BLaER1 (cell line): ENCODE results near the gene MGAT5.

Experiments used
- H3K27ac ChIP-seq: shearing (Covaris generic); formaldehyde crosslinking; 2 replicates; pipeline ENCODE4 v1.8.1; 2022
- H3K27me3 ChIP-seq: shearing (Covaris generic); formaldehyde crosslinking; 2 replicates; pipeline ENCODE4 v1.8.1; 2022
- H3K36me3 ChIP-seq: shearing (Covaris generic); formaldehyde crosslinking; 2 replicates; pipeline ENCODE4 v1.8.1; 2022
- H3K4me1 ChIP-seq: shearing (Covaris generic); formaldehyde crosslinking; 2 replicates; pipeline ENCODE4 v1.8.1; 2022
- H3K4me2 ChIP-seq: shearing (Covaris generic); formaldehyde crosslinking; 2 replicates; pipeline ENCODE4 v1.8.1; 2022
- H3K4me3 ChIP-seq: shearing (Covaris generic); formaldehyde crosslinking; 2 replicates; pipeline ENCODE4 v1.8.1; 2022
- H3K9ac ChIP-seq: shearing (Covaris generic); formaldehyde crosslinking; 2 replicates; pipeline ENCODE4 v1.8.1; 2022
- H3K9me3 ChIP-seq: shearing (Covaris generic); formaldehyde crosslinking; 2 replicates; pipeline ENCODE4 v1.8.1; 2022
- H4K20me1 ChIP-seq: shearing (Covaris generic); formaldehyde crosslinking; 2 replicates; pipeline ENCODE4 v1.8.1; 2022
- Cebpa-rat ChIP-seq: shearing (Covaris generic); IDR thresholded peaks from 2 replicates; pipeline ENCODE4 v1.8.1; 2022

Gene MGAT5

DNA sequence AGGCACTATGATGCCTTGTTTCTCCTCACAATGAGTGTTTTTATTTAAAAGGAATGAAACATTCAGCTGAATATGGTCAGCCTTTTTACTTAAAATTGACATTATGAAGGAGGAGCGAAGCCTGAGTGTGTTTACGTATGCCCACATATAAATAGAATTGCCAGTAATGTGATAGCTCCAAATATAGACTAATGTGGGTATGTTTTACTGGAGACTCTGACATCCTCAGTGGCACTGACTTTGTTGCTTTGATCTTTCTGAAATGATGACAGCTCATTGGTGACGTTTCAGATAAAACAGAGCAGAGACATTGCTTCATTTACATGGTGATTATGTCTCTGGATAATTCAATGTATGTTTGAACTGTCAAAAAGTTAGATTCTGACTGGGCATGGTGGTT is 167.0 kb downstream of the MGAT5 start:
- no peaks in the 10 kb centered on the region for H3K9me3 ChIP-seq
- no peak overlapping the region for H3K9ac ChIP-seq
- H3K4me1 ChIP-seq = peaks cover 11% of the 10 kb centered on the region
- H4K20me1 ChIP-seq = peaks cover 4% of the 10 kb centered on the region; the same call in 1 of the 2 replicates
- peaks cover 97% of the 10 kb centered on the region for H3K36me3 ChIP-seq
- no peaks in the 10 kb centered on the region for H3K27me3 ChIP-seq
- TF ChIP-seq Cebpa-rat = no peak
- no peak overlapping the region for H3K27ac ChIP-seq
- H3K4me2 ChIP-seq = no peak overlapping the region
- H3K4me3 ChIP-seq = no peak overlapping the region

DNA sequence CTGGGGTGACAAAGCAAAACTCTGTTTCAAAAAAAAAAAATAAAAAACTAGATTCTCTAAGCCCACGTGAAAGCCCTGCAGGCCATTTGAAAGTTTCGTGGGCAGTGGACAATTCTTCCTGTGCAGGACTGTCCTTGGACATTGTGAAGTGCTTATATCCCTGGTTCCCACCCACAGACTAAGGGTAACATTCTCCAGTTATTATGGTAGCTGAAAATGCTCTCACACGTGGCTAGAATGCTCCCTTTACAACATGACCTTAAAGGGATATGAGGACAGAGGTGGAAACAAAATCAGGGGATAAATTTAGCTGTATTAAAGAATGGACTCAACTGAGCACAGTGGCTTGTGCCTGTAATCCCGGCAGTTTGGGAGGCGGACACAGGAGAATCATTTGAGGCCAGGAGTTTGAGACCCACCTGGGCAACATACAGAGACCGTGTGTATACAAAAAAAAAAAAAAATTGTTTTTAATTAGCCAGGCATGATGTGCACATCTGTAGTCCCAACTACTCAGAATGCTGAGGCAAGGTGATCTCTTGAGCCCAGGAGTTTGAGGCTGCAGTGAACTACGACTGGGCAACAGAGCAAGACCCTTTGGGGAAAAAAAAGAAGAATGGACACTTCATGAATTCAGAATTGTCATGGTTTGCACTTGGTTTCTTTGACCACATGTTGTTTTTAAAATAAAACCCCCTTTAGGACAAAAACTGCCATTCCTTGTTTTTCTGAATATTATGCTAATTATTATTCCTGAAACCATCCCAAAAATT is 167.9 kb downstream of the MGAT5 start:
- H3K4me3 ChIP-seq = no peak overlapping the region
- TF ChIP-seq Cebpa-rat = no peak
- H3K9me3 ChIP-seq = no peaks in the 10 kb centered on the region
- no peak overlapping the region for H3K9ac ChIP-seq
- H3K4me2 ChIP-seq = no peak overlapping the region
- peaks cover 11% of the 10 kb centered on the region for H3K4me1 ChIP-seq
- H4K20me1 ChIP-seq = peaks cover 5% of the 10 kb centered on the region; the same call in 1 of the 2 replicates
- no peak overlapping the region for H3K27ac ChIP-seq
- H3K36me3 ChIP-seq = peaks cover 97% of the 10 kb centered on the region
- H3K27me3 ChIP-seq = no peaks in the 10 kb centered on the region

DNA sequence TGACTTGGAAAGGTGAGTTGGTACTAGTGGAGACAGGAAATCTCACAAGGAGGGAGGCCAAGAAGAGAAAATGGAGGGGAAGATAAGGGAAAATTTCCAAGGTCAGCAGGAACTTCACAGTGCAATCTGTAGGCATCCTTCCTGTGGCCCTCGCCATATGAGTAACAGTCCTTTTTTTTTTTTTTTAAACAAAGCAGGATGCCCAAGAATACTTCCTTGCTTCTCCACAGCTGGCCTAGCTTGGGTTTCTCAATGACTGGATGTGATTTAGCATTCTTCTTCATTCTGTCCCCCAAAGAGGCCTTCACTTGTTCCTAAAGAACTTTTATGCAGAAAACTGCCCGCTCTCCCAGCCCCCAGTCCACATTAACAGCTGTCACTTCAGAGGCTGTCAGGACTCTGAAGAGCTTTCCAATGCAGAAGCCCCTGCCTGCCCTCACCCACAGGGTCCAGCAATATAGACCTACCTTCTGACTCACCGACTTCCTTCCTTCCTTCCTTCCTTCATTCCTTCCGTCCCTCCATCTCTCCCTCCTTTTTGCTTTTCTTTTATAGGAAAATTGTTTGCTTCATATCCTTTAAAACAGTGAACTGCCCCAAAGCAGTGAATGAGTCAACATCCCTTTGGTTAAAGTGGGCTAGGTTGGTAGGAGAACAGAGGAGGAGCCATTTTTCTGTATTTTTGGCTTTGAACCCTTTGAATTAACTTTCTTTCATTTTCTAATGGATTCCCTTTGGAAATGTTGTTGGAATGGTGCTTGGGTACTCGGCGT is 172.0 kb downstream of the MGAT5 start:
- peaks cover 99% of the 10 kb centered on the region for H3K36me3 ChIP-seq

DNA sequence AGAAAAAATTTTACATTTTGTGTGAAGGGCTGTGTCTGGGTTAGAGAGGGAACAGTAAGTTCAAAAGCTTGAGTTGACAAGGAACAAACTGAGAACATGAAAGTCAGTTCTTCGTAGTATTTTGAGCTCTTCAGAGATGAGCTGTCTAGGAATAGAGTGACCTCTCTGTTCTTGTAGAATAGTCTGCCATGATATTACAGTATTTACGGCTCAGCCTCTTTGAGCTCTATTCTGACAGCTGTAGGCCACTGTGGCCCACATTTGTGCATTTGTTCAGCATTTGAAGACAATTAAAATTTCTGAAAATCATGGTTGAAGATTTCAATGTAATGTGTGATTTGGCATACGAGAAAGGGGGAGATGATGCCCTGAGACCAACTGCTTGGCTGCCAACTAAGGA is 172.8 kb downstream of the MGAT5 start:
- Histone ChIP-seq H3K4me2 (no peak overlapping the region), H3K27ac (no peak overlapping the region), H4K20me1 (peaks cover 10% of the 10 kb centered on the region; the same call in 1 of the 2 replicates), H3K4me3 (no peak overlapping the region), H3K9ac (no peak overlapping the region), H3K9me3 (no peaks in the 10 kb centered on the region), H3K4me1 (no peaks in the 10 kb centered on the region), H3K36me3 (peaks cover 99% of the 10 kb centered on the region), H3K27me3 (no peaks in the 10 kb centered on the region)
- no peak for TF ChIP-seq Cebpa-rat

More for the DNA sequence above, 172.0 kb downstream of the MGAT5 start:
- no peaks in the 10 kb centered on the region for H3K4me1 ChIP-seq
- no peaks in the 10 kb centered on the region for H3K9me3 ChIP-seq
- no peak overlapping the region for H3K4me3 ChIP-seq
- H3K4me2 ChIP-seq = no peak overlapping the region
- H3K27ac ChIP-seq = no peak overlapping the region
- H3K9ac ChIP-seq = no peak overlapping the region
- TF ChIP-seq Cebpa-rat = no peak
- no peaks in the 10 kb centered on the region for H3K27me3 ChIP-seq
- peaks cover 9% of the 10 kb centered on the region; the same call in 1 of the 2 replicates for H4K20me1 ChIP-seq

DNA sequence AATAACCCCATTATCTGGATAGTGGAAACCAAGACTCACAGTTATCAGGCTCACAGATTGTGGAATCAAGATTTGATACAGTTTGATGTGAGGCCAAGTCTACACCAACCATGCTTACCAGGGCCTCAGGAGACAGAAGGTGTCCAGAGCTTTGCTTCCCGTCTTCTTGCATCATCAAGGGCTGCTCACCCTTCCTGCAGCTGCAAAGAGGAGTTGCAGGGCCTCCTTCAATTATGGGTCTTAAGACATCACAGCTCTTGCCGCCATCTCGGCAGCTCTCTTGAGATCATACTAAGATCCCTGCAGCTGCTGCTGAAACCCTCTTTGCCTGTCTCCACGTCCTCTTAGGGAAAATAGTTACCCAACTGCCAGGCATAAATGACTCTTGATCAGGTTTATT is 176.0 kb downstream of the MGAT5 start:
- no peaks in the 10 kb centered on the region for H3K9me3 ChIP-seq
- H3K27ac ChIP-seq = no peak overlapping the region
- H3K9ac ChIP-seq = no peak overlapping the region
- H3K4me1 ChIP-seq = no peaks in the 10 kb centered on the region
- H3K27me3 ChIP-seq = no peaks in the 10 kb centered on the region
- no peak for TF ChIP-seq Cebpa-rat
- peaks cover 99% of the 10 kb centered on the region for H3K36me3 ChIP-seq
- no peak overlapping the region for H3K4me2 ChIP-seq
- H3K4me3 ChIP-seq = no peak overlapping the region
- H4K20me1 ChIP-seq = peaks cover 10% of the 10 kb centered on the region; the same call in 1 of the 2 replicates

DNA sequence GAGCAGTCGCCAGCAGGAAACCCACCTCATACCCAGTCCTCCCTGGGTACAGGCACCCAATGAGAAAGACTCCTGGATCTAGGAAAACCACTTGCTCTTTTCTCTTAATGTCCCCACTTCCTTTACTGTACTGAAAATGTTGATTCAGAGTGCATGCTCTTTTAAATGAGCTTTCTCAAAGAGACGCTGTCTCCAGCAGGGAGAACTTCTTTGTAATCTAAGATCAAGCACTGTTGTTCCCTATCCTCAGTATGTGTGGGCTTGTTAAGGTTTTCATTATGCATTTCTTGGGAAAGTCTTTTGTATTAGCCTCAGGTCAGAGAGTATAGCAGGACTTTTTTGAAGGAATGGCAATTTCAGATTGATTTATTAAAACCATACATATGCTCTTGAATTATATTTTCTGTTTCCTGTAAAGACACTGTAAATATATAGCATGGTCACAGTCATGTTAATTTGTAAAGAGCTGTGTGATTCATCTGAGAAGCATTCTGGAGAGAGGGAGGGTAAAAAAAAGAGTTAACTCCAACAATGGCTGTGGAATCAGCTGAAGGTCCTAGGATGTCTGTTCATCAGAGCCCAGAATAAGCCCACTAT is 178.1 kb downstream of the MGAT5 start:
- H4K20me1 ChIP-seq = peaks cover 5% of the 10 kb centered on the region; the same call in 1 of the 2 replicates
- no peak overlapping the region for H3K4me2 ChIP-seq
- H3K9ac ChIP-seq = no peak overlapping the region
- H3K27me3 ChIP-seq = no peaks in the 10 kb centered on the region
- TF ChIP-seq Cebpa-rat = no peak
- no peaks in the 10 kb centered on the region for H3K9me3 ChIP-seq
- peaks cover 100% of the 10 kb centered on the region for H3K36me3 ChIP-seq
- no peaks in the 10 kb centered on the region for H3K4me1 ChIP-seq
- H3K27ac ChIP-seq = no peak overlapping the region
- H3K4me3 ChIP-seq = no peak overlapping the region

DNA sequence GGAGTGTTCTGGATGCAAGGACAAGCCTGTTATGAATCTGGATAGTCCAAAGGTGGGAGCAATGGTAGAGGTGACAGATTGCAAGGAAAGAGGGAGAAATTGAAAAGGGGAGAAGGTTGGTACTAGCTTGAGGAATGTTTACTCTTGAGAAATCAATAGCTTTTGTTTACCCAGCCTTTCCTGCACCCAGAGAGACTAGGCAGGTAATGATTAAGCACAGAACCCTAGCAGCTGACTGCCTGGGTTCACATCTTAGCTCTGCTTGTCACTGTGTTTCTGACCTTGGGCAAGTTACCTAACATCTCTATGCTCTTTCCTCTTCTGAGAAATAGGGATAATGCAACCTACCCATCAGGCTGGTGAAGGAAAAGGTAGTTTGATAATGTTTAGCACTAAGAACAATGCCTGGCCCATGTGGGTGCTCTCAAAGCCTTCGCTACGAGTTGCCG is 178.6 kb downstream of the MGAT5 start:
- TF ChIP-seq Cebpa-rat = no peak
- H3K27ac ChIP-seq = no peak overlapping the region
- peaks cover 100% of the 10 kb centered on the region for H3K36me3 ChIP-seq
- H3K4me3 ChIP-seq = no peak overlapping the region
- H3K27me3 ChIP-seq = no peaks in the 10 kb centered on the region
- no peak overlapping the region for H3K9ac ChIP-seq
- H3K4me1 ChIP-seq = no peaks in the 10 kb centered on the region
- H4K20me1 ChIP-seq = peaks cover 5% of the 10 kb centered on the region; the same call in 1 of the 2 replicates
- H3K4me2 ChIP-seq = no peak overlapping the region
- H3K9me3 ChIP-seq = no peaks in the 10 kb centered on the region

DNA sequence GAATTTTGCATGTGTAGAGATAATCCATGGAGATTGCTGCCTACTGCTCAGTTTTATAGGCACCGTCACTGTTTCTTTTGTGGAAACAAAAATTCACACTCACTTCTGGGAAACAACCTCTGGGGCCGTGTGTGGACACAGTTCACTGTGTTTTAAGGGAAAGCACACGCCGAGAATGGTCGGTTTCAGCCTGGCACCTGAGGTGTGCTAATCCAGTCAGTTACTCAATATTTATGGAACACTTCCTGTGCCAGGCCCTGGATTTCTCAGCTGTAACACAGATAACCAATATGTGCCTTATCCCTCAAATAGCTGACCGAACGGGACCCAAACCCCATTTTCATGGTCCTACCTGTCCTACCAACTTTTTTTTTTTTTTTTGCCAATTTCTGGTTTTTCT is 179.6 kb downstream of the MGAT5 start:
- Histone ChIP-seq H3K9me3 (no peaks in the 10 kb centered on the region), H3K9ac (no peak overlapping the region), H3K27ac (no peak overlapping the region), H3K4me2 (no peak overlapping the region), H3K4me1 (no peaks in the 10 kb centered on the region), H3K36me3 (peaks cover 99% of the 10 kb centered on the region), H3K27me3 (no peaks in the 10 kb centered on the region), H3K4me3 (no peak overlapping the region), H4K20me1 (peaks cover 5% of the 10 kb centered on the region; the same call in 1 of the 2 replicates)
- TF ChIP-seq Cebpa-rat = no peak

DNA sequence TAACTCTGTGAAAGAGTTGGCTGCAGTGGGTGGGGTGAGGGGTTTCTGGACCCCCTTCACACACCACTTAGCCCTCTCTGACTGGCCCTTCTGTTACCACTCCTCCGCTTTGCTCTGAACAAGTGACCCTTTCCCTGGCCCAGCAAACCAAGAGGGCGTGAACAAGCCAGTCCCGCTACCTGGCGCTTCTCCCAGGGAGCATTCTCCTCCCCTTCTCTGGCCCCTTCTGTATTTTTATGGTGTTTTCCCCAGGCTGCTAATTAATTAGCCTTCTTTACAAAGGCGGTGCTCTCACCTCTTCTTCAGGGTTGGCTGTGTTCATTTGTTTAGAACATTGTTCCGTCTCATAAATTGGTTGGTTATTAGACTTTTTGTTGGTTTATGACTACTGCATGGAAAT is 180.1 kb downstream of the MGAT5 start:
- no peaks in the 10 kb centered on the region for H3K9me3 ChIP-seq
- H3K27me3 ChIP-seq = no peaks in the 10 kb centered on the region
- H3K36me3 ChIP-seq = peaks cover 99% of the 10 kb centered on the region
- H3K27ac ChIP-seq = no peak overlapping the region
- H3K4me2 ChIP-seq = no peak overlapping the region
- H3K4me1 ChIP-seq = no peaks in the 10 kb centered on the region
- TF ChIP-seq Cebpa-rat = no peak
- no peak overlapping the region for H3K9ac ChIP-seq
- H3K4me3 ChIP-seq = no peak overlapping the region
- peaks cover 5% of the 10 kb centered on the region; the same call in 1 of the 2 replicates for H4K20me1 ChIP-seq

DNA sequence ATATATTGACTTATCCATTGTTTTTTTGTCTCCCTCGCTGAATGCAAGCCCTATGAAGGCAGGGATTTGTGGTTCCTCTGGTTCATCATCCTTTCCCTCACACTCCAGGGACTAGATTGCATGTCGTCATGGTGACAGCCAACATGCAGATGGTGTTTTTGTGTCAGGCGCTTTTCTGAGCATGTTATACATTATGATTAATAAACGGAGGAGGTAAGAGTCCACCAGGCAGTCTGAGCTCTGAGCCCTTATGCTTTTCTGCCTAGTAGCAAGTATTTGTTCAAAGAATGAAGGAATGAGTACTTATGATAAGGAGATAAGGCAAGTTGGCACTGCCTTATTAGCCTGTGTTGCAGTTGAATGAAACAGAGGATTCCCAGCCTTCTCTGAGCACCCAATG is 181.6 kb downstream of the MGAT5 start:
- Histone ChIP-seq H3K27me3 (no peaks in the 10 kb centered on the region), H3K4me2 (no peak overlapping the region), H3K36me3 (peaks cover 99% of the 10 kb centered on the region), H3K4me3 (no peak overlapping the region), H3K4me1 (no peaks in the 10 kb centered on the region), H3K9me3 (no peaks in the 10 kb centered on the region), H4K20me1 (peaks cover 14% of the 10 kb centered on the region; the same call in 1 of the 2 replicates), H3K27ac (no peak overlapping the region), H3K9ac (no peak overlapping the region)
- TF ChIP-seq Cebpa-rat = no peak
